Pancreas (tissue), 10 donors: Measurements from ENCODE around the gene TAS1R3. TPM values are rescaled to one million over a fixed set of nuclear protein-coding genes. Genes with fewer than 3 reads are reported as not detected.

Experiments used
- ATAC-seq, 4 donors: fragments of 200-7000 bp; cut with Tn5 transposase; one replicate each; pipeline versions ENCODE4 v1.8.0 to v1.9.1; 2020; ENCODE audit warnings: mild to moderate bottlenecking in 4 of 4, moderate library complexity in 4 of 4
- DNase-seq, 6 donors: peaks; one replicate each; pipeline ENCODE4 v3.0.0-alpha.2; 2020
- FAIRE-seq: peaks from 2 replicates; lab custom pipeline; 2012; peaks lifted over from hg19 to GRCh38; lab: Jason Lieb, UNC
- H3K27ac ChIP-seq, 4 donors: fragments of 200-600 bp; sonication (generic); 1 replicate in 3 of 4; 2 replicates in 1 of 4; pipeline versions ENCODE4 v1.5.0 to v1.8.0; 2020
- H3K27me3 ChIP-seq, 4 donors: fragments of 200-600 bp; one replicate each; pipeline ENCODE4 v1.8.0; 2021
- H3K36me3 ChIP-seq, 3 donors: fragments of 200-600 bp; sonication (generic) in 1 of 3; one replicate each; pipeline versions ENCODE4 v1.5.0 to v1.8.0; 2020 to 2021
- H3K4me1 ChIP-seq, 3 donors: fragments of 200-600 bp; one replicate each; pipeline ENCODE4 v1.8.0; 2021
- H3K4me3 ChIP-seq, 4 donors: fragments of 200-600 bp; sonication (generic) in 2 of 4; one replicate each; pipeline versions ENCODE4 v1.5.0 to v1.8.0; 2020 to 2021
- H3K9me3 ChIP-seq, 4 donors: fragments of 200-600 bp; one replicate each; pipeline ENCODE4 v1.8.0; 2021
- WGBS, 2 donors: extraction: QIAGEN DNeasy Blood & Tissue Kit; methylation state at CpG; one replicate each; pipeline ENCODE4 v1.1.7; 2013; 5-methylcytosine and 5-hydroxymethylcytosine counted together
- intact Hi-C, 3 donors: fragments of 100-400 bp; cut with DNase I; formaldehyde crosslinking; loops; one replicate each; pipeline versions ENCODE4 v1.11.1 to v1.14.2; 2022
- polyA plus RNA-seq, 2 donors: library from polyadenylated mRNA; stranded (reverse); fragments of 200-250 nt; gene quantifications; one replicate each; pipeline ENCODE4 v1.2.3, GENCODE V29; 2013
- total RNA-seq, 6 donors: library from RNA; stranded (reverse); fragmentation: NEBNext Ultra II Directional in 4 of 6; extraction: Animal tissue kit (Norgen Biotek cat#: 25700) in 4 of 6; gene quantifications; one replicate each; pipeline versions ENCODE4 v1.2.1 to v1.2.4, GENCODE V29; 2021 to 2023
- TF ChIP-seq, protein P1 (sequence below), 4 donors: fragments of 200-600 bp; sonication (generic) in 3 of 4; IDR thresholded peaks; one replicate each; pipeline versions ENCODE4 v1.5.0 to v1.8.0; 2021; ENCODE audit warnings: antibody characterized with exemption in 4 of 4
- donor health status: healthy with polysubstance abuse.
- donor health status: DM: no; HTN: no; CAD: no; lungs with moderate emphysema.
- donor health status: DM: no; HTN: no; CAD: no.
- donor health status: control.
- donor health status: control.
- donor health status: Bipolar disorder and iron deficiency.
- donor health status: DM: yes; HTN: yes; CAD: no.
- donor health status: DM: no; HTN: no; CAD: no.
- donor health status: DM: no; HTN: no; CAD: no.
- donor health status: DM: yes; HTN: yes; CAD: no.

The TAS1R3 gene
- total and polyA plus RNA-seq, 8 donors: 0.04 to 0.41 (median 0.12) TPM

DNA sequence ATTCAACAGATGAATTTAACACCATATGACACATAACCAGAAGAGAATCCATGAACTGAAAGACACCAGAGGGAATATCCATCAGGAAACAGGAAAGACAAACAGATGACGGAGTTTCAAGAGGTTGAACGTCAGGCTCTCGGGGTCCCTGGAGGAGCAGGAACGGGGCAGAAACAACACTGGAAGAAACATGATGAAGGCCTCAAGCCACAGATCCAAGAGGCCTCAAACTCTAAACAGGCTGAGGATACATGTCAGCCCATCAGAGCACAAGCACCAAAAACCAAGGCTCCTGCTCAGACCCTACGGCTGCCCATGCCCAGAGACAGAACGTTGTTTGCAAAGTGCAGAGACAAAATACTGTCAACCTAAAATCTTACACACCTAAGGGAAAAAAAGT, 13.7 kb upstream of the TAS1R3 start:
- H3K4me3 ChIP-seq: no peak overlapping the region
- WGBS, 2 donors: 92 to 93% methylated on average over 6 of the region's 6 CpGs
- ATAC-seq (no peak), FAIRE-seq (no peak), DNase-seq (no peak)
- H3K36me3 ChIP-seq: peaks cover 0 to 29% (median 14%) of the 10 kb centered on the region in 3 donors
- TF ChIP-seq, protein P1, sequence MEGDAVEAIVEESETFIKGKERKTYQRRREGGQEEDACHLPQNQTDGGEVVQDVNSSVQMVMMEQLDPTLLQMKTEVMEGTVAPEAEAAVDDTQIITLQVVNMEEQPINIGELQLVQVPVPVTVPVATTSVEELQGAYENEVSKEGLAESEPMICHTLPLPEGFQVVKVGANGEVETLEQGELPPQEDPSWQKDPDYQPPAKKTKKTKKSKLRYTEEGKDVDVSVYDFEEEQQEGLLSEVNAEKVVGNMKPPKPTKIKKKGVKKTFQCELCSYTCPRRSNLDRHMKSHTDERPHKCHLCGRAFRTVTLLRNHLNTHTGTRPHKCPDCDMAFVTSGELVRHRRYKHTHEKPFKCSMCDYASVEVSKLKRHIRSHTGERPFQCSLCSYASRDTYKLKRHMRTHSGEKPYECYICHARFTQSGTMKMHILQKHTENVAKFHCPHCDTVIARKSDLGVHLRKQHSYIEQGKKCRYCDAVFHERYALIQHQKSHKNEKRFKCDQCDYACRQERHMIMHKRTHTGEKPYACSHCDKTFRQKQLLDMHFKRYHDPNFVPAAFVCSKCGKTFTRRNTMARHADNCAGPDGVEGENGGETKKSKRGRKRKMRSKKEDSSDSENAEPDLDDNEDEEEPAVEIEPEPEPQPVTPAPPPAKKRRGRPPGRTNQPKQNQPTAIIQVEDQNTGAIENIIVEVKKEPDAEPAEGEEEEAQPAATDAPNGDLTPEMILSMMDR (IDR thresholded peaks at IDR 0.05): no peak
- intact Hi-C loops: no loop called here
- no peaks in the 10 kb centered on the region for H3K27me3 ChIP-seq
- peaks cover 0 to 12% (median 11%) of the 10 kb centered on the region in 3 donors for H3K4me1 ChIP-seq
- no peaks in the 10 kb centered on the region for H3K9me3 ChIP-seq
- peak overlapping the region in 1 of 4 donors; percentile 42 for H3K27ac ChIP-seq

DNA sequence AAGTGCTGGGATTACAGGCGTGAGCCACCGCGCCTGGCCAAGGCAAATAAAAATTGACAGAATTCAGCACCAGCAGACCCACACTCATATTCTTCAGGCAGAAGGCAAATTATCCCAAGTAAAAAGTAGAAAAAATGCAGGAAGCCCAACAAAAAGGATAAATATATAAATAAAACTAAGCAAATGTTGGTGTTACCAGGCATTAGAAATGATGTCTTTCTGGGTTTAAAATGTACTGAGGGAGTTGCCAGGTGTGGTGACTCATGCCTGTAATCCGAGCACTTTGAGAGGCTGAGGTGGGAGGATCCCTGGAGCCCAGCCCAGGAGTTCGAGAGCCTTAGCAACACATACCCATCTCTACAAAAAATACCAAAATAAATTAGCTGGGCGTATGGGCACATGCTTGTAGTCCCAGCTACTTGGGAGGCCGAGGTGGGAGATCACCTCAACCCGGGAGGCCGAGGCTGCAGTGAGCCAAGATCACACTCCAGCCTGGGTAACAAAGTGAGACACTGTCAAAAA, 12.9 kb upstream of the TAS1R3 start:
- peaks cover 0 to 21% (median 13%) of the 10 kb centered on the region in 3 donors for H3K36me3 ChIP-seq
- ATAC-seq (peak; percentile 83 to 88 (median 87)), DNase-seq (peak in 4 of 6 donors; percentile 64 to 86 (median 83)), FAIRE-seq (peak; percentile 70)
- TF ChIP-seq, protein P1 (IDR thresholded peaks at IDR 0.05): no peak
- H3K4me1 ChIP-seq: peaks cover 5 to 16% (median 11%) of the 10 kb centered on the region in 3 donors
- intact Hi-C loops: no loop called here
- H3K4me3 ChIP-seq: no peak overlapping the region
- no peaks in the 10 kb centered on the region for H3K9me3 ChIP-seq
- WGBS, 2 donors: 62 to 67% methylated on average over 9 of the region's 9 CpGs
- H3K27me3 ChIP-seq: no peaks in the 10 kb centered on the region
- peak overlapping the region; percentile 13 to 42 (median 30) for H3K27ac ChIP-seq

DNA sequence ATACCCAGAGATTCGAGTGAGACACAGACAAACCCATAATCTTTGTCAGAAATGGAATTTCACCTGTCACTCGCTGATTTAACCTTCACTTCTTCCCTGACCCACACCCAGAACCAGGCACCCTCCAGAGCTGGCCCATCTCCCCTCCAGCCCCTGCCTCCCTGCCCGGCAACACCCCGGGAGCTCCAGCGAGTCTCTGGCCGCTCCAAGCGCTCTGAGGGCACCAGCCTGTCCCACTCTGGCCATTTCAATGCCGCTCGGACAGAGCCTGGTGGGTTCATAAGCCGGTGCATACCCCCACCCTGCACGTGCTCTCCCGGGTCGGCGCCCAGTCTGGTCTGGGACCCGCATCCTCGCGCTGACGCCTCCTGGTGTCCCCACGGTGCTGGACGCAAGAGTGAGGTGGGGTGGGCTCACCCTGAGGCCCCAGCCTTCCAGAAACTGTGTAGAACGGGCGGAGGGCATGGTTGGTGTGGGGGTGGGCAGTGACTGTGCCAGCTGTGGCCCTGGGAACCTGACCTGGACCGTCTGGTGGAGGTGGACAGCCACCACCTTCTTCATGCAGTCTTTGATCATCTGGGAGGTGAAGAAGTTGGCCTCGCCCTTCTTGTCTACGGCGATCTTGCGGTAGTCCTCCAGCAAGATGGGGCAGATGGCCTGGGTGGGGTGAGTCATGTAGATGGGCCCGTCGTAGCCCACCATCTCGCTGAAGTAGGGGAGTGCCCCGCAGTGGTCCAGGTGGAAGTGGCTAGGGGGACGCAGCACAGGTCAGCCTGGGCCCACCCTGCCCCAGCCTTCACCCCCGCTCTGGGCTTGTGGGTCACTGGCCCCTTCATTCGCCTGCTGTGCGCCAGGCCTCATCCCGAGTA, 12.1 kb upstream of the TAS1R3 start:
- FAIRE-seq (no peak), ATAC-seq (peak in 1 of 4 donors; percentile 1), DNase-seq (no peak)
- peaks cover 6 to 19% (median 11%) of the 10 kb centered on the region in 3 donors for H3K4me1 ChIP-seq
- peaks cover 0 to 16% (median 6%) of the 10 kb centered on the region in 3 donors for H3K36me3 ChIP-seq
- intact Hi-C loops: no loop called here
- peak overlapping the region in 1 of 4 donors; percentile 19 for H3K27ac ChIP-seq
- H3K4me3 ChIP-seq: no peak overlapping the region
- TF ChIP-seq, protein P1 (IDR thresholded peaks at IDR 0.05): no peak
- H3K27me3 ChIP-seq: no peaks in the 10 kb centered on the region
- H3K9me3 ChIP-seq: no peaks in the 10 kb centered on the region
- 90 to 93% methylated on average over 36 of the region's 36 CpGs for WGBS, 2 donors

DNA sequence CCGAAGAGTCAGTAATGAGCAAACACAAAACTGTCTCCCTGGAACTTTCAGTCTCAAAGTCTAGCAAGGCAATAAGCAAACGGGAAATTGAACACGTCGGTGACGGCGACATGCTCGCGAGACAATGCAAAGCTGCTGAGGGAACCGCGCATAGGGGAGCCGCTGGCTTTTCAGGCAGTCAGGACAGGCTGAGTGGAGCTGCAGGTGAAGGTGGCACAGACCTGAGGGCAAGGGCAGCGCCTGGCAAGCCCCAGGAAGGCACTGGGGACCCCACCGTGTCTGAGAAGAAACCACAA, 11.5 kb upstream of the TAS1R3 start:
- no peaks in the 10 kb centered on the region for H3K27me3 ChIP-seq
- no peak overlapping the region for H3K4me3 ChIP-seq
- FAIRE-seq (no peak), ATAC-seq (no peak), DNase-seq (no peak)
- TF ChIP-seq, protein P1 (IDR thresholded peaks at IDR 0.05): no peak
- no peak overlapping the region for H3K27ac ChIP-seq
- H3K4me1 ChIP-seq: peaks cover 6 to 19% (median 11%) of the 10 kb centered on the region in 3 donors
- peaks cover 0 to 10% (median 0%) of the 10 kb centered on the region in 3 donors for H3K36me3 ChIP-seq
- intact Hi-C loops: no loop called here
- no peaks in the 10 kb centered on the region for H3K9me3 ChIP-seq
- 89 to 91% methylated on average over 13 of the region's 13 CpGs for WGBS, 2 donors
